ENCODE data around the gene BDKRB2.
"Not testable (repeated sequence)": the region's sequence is repeated elsewhere in the genome, so short reads cannot be mapped to it uniquely, and the experiment has no call there.

The BDKRB2 gene

DNA sequence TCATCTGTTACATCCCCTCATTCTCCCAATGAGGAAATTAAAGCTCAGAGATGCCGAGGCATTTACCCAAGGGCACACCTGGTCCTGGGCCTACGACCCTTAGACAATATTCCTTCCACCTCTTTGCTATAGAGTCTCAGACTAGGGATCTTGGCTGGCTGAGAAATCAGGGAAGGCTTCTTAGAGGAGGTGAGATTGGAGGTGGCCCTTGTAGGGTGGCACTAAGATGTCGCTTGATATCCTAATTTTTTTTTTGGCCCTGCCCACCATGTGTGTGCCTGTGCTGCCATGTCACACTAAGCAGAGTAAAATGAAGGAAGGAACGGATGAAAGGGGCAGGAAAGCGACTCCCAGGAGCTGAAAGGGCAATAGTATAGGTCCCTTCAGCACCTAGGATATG, 20.6 kb downstream of the BDKRB2 start:
- DNase-seq (ENCODE audit: low spot score), result no peak

- DNase-seq (ENCODE audit: low spot score), result no peak
These were observed 21.1 kb downstream of the BDKRB2 start for GRCh38 chr14:96225745-96226151.

- no peak for DNase-seq (ENCODE audit: low spot score)
These were observed 22.8 kb downstream of the BDKRB2 start for GRCh38 chr14:96227428-96227827.

DNA sequence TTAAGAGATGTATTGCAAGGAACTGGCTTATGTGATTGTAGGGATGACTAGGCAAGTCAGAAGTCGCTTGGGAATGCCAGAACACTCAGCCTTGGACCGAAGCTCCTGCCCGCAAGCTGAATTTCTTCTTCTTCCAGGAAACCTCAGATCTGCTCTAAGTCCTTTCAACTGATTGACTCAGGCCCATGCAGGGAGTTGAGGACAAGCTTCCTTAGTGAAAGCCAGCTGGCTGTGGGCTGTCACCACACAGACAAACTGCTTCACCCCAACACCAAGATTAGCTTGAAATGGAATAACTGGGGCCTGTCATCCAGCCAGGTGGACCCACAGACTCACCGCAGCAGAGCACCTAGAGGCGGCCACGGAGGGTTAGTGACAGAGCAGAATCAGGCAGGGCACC, 24.7 kb downstream of the BDKRB2 start:
- DNase-seq (ENCODE audit: low spot score), result no peak

- DNase-seq (ENCODE audit: low spot score), result no peak
These were observed 26.4 kb downstream of the BDKRB2 start for GRCh38 chr14:96231056-96231455.

DNA sequence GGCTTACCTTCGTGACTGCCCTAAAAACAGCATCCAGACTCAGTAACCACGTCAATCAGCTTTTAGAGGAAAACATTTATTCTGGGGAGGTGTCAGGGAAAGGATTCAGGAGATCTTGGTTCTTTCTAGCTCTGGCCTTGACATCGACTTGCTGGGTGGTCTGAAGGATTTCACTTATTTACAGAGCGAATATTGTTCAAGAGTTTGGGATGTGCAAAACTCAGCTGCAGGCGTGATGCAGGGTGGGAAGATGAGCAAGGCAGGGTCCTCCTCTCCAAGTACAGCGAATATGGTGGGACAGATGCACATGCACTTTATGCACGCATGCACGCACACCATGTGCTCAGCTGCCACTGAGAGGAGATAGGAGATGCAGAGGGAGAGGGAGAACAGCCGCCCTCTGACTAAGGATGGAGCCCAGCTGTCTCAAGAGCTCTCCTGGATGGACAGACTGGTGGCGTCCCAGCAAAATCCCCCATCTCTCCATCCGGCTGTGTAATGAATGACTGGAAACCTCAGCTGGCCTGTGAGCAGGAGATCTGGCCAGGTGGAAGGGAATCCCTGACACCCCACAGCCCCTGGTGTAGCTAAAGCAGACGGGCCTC, 27.0 kb downstream of the BDKRB2 start:
- no peak for DNase-seq (ENCODE audit: low spot score)

DNA sequence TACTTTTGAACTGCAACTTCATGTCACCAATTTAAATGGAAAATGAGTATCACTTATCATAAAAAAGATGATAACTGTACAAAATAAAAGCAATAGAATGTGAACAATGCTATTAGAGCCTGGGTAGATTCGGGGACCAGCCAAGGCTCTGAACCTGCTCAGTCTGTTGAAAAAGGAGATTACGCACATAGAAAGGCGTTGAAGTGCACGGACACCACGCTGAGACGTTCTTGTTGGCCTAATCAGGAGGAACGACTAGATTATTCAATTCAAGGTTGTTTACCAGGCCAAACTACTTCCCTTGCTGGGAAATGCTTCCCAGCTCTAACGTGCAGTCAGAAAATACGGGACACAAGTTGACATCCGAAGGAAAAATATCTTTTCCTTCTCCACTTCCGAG, 27.9 kb downstream of the BDKRB2 start:
- DNase-seq (ENCODE audit: low spot score), result no peak

GRCh38 chr14:96233661-96234060, 29.0 kb downstream of the BDKRB2 start:
- DNase-seq (ENCODE audit: low spot score), result no peak

- DNase-seq (ENCODE audit: low spot score), result no peak
These were observed 30.8 kb downstream of the BDKRB2 start for GRCh38 chr14:96235426-96235825.

GRCh38 chr14:96237641-96238040, 33.0 kb downstream of the BDKRB2 start:
- DNase-seq (ENCODE audit: low spot score), result no peak

DNA sequence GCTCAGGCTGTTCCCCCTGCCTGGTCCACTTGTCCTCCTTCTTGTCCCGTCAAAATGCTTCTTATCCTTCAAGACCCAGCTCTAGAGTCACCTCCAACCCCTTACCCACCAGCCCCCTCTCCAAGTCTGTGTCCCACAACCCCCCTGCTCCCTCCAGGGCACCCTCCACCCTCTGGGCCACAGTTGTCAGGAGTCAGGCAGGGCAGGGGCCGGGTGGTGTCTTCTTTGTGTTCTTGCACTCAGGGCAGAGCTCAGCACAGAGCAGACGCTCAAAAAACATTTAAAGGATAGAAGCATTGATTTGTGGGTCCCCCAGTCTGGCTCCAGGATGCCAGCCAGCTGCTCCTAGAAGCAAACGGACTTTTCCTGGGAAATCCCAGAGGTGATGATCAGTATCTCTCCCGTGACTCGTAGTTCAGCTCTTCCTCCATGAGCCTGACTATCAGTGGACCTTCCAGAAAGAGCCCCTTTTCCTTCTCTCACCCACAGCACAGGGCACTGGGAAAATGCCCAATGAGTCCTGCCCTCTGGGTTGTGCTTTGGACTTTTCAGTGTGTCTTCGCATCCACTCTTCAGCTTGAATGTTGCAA, 34.1 kb downstream of the BDKRB2 start:
- no peak for DNase-seq (ENCODE audit: low spot score)

DNA sequence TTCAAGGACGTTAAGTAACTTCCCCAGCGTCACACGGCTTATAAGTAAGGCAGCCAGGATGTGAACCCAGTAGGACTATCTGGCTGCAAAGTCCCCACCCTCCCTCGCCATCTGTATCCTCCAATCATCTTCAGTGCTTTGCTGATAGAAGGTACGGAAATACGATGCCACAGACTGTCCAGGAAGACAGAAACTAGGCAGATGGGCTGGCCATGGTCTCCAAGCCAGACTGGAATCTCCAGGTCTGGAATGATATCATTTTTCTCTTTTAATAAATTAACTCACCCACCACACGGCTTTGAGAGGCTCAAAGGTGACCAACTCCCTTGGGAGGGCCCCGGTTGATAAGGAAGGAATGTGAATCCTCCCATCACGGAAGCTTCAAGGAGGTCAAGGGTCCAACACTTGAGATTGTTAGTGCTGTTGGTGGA, 35.1 kb downstream of the BDKRB2 start:
- no peak for DNase-seq (ENCODE audit: low spot score)

- DNase-seq (ENCODE audit: low spot score), result no peak
These were observed 36.0 kb downstream of the BDKRB2 start for GRCh38 chr14:96240641-96241040.

- DNase-seq (ENCODE audit: low spot score), result no peak
These were observed 37.5 kb downstream of the BDKRB2 start for GRCh38 chr14:96242126-96242525.

DNA sequence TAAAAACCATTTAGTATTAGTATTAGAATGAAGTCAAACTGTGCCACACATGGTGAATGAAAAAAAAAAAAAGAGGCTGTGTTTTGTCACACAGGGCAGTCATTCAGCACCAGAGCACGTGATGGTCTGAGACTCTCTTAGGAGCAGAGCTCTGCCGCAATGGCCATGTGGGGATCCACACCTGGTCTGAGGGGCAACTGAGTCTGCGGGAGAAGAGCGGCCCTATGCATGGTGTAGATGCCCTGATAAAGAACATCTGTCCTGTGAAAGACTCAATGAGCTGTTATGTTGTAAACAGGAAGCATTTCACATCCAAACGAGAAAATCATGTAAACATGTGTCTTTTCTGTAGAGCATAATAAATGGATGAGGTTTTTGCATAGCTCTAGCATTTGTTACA, 39.1 kb downstream of the BDKRB2 start:
- DNase-seq (ENCODE audit: low spot score), result no peak

DNA sequence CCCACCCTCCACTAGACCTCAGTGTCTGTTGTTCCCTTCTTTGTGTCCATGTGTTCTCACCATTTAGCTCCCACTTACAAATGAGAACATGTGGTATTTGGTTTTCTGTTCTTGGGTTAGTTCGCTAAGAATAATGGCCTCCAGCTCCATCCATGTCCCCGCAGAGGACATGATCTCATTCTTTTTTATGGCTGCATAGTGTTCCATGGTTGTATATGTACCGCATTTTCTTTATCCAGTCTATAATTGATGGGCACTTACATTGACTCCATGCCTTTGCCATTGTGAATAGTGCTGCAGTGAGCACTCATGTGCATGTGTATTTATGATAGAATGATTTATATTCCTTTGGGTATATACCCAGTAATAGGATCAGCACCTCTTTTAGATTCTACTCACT, 40.4 kb downstream of the BDKRB2 start:
- DNase-seq (ENCODE audit: low spot score), result not testable (repeated sequence)

GRCh38 chr14:96245710-96246538, 41.3 kb downstream of the BDKRB2 start:
- no peak for DNase-seq (ENCODE audit: low spot score)

- no peak for DNase-seq (ENCODE audit: low spot score)
These were observed 41.9 kb downstream of the BDKRB2 start for GRCh38 chr14:96246539-96246847.

DNA sequence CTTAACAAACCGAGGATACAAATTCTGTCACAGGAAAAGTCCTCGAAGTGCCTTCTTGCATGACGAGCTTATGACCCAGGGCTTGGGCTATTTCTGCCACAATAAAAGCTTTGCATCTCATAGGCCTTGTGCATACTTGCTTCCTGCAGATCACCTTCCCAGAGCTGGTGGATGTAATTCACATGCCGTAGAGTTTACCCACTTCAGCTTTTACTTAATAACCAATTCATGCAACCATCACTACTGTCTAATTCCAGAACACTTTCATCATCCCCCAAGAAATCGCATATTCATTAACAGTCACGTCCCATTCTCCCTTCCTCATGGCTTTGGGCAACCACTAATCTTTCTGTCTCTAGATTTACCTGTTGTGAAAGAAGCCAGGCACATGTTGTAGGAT, 42.4 kb downstream of the BDKRB2 start:
- no peak for DNase-seq (ENCODE audit: low spot score)

- DNase-seq (ENCODE audit: low spot score), result no peak
These were observed 44.4 kb downstream of the BDKRB2 start for GRCh38 chr14:96249029-96249428.

DNA sequence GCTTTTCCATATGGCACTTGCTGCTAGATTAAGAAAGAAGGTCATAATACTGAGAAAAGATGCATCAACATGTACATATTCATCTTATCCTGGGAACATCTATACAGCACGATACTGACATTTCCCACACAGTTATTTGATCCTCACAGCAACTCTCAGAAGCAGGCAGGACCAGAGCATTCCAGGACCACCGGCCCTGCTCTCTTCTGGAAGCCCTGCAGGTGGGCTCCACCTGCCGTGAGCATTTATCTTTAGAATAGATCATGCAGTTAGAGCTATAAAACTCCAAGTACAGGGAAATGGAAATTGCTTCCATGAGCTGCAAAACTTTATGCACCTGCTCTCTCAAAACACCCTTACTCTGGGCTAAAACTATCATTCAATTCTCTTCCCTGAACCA, 45.8 kb downstream of the BDKRB2 start:
- DNase-seq (ENCODE audit: low spot score), result no peak

- no peak for DNase-seq (ENCODE audit: low spot score)
These were observed 47.1 kb downstream of the BDKRB2 start for GRCh38 chr14:96251656-96252155.

GRCh38 chr14:96252323-96252998, 47.8 kb downstream of the BDKRB2 start:
- no peak for DNase-seq (ENCODE audit: low spot score)
